GM18870 (cell line): ENCODE data around the gene HSPD1.
"Not testable (repeated sequence)": the region's sequence is repeated elsewhere in the genome, so short reads cannot be mapped to it uniquely, and the experiment has no call there.

Experiments
- ATAC-seq: cut with Tn5 transposase; IDR thresholded peaks from one replicate; pipeline ENCODE4 v1.9.1; 2021; ENCODE audit warnings: moderate library complexity; ENCODE audit not compliant: unreplicated experiment

HSPD1 gene

GRCh38 chr2:197497326-197497725 lies 2.3 kb downstream of the HSPD1 start:
- no peak for ATAC-seq

DNA sequence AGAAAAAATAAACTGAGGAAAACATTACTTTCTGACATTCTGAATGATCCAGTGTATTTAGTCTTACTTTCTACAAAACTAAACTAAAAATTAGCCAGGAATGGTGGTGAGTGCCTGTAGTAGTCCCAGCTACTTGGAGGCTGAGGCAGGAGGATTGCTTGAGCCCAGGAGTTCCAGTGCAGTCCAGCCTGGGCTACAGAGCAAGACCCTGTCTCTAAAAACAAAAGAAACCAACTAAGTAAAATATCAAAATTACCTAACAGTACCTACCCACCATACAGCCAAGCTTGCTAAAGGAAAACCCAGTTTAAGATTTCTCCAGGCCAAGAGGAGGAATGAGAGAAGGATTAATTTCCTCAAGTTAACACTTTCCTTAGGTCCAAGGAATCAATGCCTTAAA lies 2.9 kb downstream of the HSPD1 start:
- ATAC-seq: no peak

- no peak for ATAC-seq
Measured at GRCh38 chr2:197495433-197496134, 4.1 kb downstream of the HSPD1 start.

DNA sequence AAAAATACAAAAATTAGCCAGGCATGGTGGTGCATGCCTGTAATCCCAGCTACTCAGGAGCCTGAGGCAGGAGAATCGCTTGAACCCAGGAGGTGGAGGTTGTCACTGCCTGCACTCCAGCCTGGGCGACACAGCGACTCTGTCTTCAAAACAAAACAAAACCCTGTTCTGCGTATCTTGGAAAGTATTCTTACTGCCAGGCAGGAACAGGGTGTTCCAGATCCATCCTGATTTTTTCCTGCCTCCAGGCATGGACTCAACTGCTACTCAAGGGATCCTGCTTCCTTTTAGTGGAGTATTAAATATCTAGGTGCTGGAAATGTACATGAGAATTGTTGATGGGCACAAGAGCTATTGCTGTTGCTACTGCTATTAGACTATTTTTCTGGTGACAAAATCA lies 12.3 kb downstream of the HSPD1 start:
- no peak for ATAC-seq

- ATAC-seq: no peak
Measured at GRCh38 chr2:197486175-197486574, 13.5 kb downstream of the HSPD1 start.

DNA sequence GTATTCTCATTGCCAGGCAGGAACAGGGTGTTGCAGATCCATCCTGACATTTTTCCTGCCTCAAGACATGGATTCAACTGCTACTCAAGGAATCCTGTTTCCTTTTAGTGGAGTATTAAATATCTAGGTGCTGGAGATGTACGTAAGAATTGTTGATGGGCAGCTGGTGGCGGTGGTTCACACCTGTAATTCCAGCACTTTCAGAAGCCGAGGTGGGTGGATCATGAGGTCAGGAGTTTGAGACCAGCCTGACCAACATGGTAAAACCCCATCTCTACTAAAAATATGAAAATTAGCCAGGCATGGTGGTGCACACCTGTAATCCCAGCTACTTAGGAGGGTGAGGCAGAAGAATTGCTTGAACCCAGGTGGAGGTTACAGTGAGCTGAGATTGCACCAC lies 15.4 kb downstream of the HSPD1 start:
- not testable (repeated sequence) for ATAC-seq

- ATAC-seq: no peak
Measured at GRCh38 chr2:197480165-197481036, 19.2 kb downstream of the HSPD1 start.

DNA sequence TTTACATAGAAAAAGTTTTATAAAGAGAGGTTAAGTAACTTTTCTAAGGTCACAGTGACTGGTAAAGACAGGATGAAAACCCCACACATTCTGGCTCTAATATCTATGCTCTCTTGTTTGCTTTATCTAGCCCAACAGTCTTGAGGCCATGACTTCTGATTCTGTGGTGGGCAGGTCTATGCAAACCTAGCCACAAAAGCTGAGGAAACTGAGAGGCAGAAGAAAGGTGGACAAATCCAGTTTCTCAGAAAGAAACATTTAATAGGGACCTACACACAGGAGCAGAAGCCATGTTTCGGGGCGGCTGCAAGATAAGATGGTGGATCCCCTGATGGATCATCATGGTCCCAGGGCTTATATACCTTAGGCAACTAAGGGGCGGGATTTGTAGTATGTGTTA lies 21.8 kb downstream of the HSPD1 start:
- no peak for ATAC-seq

DNA sequence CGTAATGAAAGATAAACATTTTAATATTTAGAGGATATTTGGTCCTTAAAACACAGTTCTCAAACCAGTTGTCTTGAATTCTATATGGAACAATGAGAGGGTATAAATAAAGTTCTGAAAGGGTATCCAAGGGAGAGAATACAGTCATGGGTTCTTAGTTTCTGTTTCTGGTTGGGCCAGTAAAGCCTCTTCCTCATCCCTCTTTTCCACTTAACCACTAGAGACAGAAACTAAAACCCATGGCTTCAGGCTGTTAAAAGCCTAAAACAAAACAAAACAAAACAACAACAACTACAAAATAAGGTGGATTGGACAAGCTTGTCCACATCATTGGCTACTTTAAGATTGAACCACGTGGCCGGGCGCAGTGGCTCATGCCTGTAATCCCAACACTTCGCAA lies 27.5 kb downstream of the HSPD1 start:
- ATAC-seq: no peak

DNA sequence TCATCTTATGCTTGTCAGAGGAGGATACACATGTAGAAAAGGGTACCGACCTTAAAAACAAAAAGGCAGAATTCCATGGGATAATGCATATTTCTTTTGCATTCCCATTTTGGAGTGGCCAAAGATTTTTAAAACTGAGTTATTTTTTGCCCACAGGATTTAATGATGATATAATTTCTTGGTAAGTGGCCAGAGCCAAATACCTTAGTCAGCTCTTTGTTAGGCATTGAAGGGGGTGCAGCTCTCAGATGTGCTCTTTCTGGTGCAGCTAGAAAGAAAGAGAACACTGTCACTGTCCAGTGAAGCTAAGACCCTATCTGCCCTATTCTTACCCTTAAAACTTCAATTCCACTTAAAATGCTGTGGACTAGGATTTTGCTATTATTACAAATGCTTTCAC lies 35.5 kb downstream of the HSPD1 start:
- no peak for ATAC-seq

GRCh38 chr2:197461057-197461456 lies 38.6 kb downstream of the HSPD1 start:
- ATAC-seq: no peak

DNA sequence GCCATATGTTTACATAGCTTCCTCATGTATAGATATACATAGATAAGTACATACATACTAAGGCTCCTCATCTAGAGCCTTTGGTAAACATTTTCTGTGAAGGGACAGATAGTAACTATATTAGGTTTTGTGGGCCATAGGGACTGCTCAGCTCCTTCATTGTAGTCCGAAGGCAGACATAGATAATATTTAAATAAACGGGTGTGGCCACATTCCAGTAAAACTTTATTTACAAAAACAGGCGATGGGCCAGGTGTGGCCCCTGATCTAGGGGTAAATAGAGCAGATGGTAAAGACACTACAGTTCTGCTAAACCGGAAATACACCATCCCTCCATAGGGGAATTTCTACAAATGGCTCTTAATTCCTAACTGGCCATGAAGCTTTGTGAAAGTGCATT lies 39.0 kb downstream of the HSPD1 start:
- no peak for ATAC-seq

DNA sequence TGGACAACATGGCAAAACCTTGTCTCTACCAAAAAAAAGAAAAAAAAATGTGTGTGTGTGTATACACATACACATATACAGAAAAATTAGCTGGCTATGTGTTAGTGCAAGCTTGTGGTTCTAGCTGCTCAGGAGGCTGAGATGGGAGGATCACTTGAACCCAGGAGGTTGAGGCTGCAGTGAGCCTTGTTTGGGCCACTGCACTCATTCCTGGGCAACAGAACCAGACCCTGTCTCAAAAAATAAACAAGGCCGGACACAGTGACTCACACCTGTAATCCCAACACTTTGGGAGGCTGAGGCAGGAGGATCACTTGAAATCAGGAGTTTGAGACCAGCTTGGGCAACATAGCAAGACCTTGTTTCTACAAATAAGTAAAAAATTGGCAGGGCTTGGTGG lies 44.2 kb downstream of the HSPD1 start:
- no peak for ATAC-seq

GRCh38 chr2:197454923-197455322 lies 44.7 kb downstream of the HSPD1 start:
- no peak for ATAC-seq

- peak; percentile 18 for ATAC-seq
Measured at GRCh38 chr2:197453914-197454398, 45.7 kb downstream of the HSPD1 start.

DNA sequence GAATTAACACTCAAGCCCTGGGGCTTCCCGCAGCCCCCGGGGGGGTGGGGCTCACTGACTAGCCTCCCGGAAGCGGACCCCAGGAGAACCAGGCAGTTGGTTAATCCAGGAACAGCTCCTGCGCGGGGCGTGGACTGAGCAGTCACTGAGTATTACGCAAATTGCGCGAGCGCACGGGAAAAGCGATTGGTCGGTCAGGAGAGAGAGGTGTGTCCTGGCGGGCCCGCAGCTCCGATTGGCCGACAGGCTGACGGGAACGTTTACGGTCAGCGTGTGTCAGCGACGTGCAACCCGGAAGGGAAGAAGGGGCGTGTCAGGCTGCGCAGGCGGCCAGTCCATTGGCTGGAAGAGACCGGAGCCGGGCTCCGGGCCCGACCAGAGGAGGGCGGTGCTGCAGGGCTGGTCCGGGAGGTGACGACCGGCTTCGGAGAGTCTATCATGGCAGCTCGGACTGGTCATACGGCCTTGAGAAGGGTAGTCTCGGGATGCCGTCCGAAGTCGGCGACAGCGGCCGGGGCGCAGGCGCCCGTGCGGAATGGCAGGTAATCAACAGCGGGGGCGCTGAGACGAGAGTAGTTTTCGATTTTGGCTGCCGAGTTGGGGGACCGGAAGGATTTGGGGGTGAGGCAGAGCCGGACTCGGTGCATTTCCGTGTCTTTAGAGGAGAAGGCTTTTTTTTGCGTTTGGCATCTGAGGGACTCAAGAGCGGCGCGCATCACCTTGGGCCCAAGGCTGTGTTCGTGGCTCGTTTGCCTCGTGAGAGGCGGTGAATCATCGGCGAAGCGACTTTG lies 46.3 kb downstream of the HSPD1 start, which contains the start of gene COQ10B:
TSS of gene COQ10B (plus strand) at position 430 of the 791 bp plus-strand sequence. CDS start at position 439, 9 bp downstream.
- peak; percentile 97 for ATAC-seq

GRCh38 chr2:197452754-197453122 lies 46.9 kb downstream of the HSPD1 start:
- ATAC-seq: no peak

DNA sequence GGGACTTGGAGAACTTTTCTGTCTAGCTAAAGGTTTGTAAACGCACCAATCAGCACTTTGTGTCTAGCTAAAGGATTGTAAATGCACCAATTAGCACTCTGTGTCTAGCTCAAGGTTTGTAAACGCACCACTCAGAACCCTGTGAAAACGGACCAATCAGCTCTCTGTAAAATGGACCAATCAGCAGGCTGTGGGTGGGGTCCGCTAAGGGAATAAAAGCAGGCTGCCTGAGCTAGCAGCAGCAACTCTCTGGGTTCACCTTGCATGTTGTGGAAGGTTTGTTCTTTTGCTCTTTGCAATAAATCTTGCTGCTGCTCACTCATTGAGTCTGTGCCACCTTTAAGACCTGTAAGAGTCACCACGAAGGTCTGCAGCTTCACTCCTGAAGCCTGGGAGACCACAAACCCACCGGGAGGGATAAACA lies 48.7 kb downstream of the HSPD1 start:
- not testable (repeated sequence) for ATAC-seq

DNA sequence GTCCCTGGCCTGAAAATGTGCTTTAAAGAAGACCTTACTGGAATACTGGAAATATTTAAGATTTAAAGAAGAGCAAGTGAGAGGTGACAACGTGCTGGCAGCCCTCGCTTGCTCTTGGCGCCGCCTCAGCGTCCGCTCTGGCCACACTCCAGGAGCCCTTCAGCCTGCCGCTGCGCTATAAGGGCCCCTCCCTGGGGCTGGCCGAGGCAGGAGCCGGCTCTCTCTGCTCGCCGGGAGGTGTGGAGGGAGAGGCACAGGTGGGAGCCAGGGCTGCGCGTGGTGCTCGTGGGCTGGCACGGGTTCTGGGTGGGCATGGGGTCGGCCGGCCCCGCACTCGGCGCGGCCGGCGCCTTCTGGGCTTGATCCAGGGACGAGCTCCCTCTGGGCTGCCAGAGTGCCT lies 49.2 kb downstream of the HSPD1 start:
- no peak for ATAC-seq

DNA sequence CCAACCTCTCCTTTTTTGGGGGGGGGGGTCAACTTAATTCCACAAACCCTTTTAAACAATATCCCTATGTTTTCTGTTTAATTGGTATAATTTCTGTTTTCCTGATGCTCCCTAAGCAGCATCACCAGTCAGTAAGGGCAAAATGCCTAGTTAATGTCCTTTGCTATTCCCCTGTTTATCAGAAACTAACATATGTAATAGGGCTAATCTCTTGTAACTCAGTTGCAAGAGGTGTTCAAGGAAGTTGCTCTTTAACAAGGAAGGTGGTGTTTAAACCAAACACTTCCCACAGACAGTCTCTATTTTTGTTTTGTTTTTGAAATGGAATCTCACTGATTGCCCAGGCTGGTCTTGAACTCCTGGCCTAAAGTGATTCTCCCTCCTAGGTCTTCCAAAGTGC lies 52.8 kb downstream of the HSPD1 start:
- ATAC-seq: no peak

DNA sequence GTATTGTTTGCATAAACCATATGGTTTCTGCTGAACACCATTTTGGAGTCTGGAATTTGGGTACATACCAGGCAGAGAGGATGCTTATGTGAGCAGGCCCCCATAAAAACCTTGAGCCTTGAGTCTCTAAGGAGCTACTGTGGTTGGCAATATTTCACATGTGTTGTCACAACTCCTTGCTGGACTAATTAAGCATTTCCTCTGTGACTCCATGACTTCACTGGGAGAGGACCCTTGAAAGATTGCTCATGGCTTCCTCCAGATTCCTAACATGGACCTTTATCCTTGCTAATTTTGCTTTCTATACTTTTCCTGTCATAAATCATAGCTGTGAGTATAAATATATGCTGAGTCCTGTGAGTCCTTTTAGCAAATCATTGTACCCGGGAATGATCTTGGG lies 53.9 kb downstream of the HSPD1 start:
- no peak for ATAC-seq
